Right hindlimb (tissue), 1 donor: ENCODE measurements around the gene BPTF.
A peak's percentile ranks its signal among the peaks of the same experiment; 100 is the strongest.
"Not testable (repeated sequence)": the region's sequence is repeated elsewhere in the genome, so short reads cannot be mapped to it uniquely, and the experiment has no call there.

Experiments
- DNase-seq: peaks from one replicate; pipeline ENCODE4 v3.0.0-alpha.2; 2018

The BPTF gene, protein sequence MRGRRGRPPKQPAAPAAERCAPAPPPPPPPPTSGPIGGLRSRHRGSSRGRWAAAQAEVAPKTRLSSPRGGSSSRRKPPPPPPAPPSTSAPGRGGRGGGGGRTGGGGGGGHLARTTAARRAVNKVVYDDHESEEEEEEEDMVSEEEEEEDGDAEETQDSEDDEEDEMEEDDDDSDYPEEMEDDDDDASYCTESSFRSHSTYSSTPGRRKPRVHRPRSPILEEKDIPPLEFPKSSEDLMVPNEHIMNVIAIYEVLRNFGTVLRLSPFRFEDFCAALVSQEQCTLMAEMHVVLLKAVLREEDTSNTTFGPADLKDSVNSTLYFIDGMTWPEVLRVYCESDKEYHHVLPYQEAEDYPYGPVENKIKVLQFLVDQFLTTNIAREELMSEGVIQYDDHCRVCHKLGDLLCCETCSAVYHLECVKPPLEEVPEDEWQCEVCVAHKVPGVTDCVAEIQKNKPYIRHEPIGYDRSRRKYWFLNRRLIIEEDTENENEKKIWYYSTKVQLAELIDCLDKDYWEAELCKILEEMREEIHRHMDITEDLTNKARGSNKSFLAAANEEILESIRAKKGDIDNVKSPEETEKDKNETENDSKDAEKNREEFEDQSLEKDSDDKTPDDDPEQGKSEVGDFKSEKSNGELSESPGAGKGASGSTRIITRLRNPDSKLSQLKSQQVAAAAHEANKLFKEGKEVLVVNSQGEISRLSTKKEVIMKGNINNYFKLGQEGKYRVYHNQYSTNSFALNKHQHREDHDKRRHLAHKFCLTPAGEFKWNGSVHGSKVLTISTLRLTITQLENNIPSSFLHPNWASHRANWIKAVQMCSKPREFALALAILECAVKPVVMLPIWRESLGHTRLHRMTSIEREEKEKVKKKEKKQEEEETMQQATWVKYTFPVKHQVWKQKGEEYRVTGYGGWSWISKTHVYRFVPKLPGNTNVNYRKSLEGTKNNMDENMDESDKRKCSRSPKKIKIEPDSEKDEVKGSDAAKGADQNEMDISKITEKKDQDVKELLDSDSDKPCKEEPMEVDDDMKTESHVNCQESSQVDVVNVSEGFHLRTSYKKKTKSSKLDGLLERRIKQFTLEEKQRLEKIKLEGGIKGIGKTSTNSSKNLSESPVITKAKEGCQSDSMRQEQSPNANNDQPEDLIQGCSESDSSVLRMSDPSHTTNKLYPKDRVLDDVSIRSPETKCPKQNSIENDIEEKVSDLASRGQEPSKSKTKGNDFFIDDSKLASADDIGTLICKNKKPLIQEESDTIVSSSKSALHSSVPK (N-terminal part only)

GRCh38 chr17:67824735-67825626 is at the start of gene BPTF:
Gene BPTF, plus strand, starts transcription at chr17:67825503. Its CDS starts 222 bp downstream, at chr17:67825725.
- DNase-seq = peak; percentile 95

GRCh38 chr17:67779098-67779672 is 46.1 kb upstream of the BPTF start:
- peak; percentile 76 for DNase-seq

GRCh38 chr17:67784364-67785121 is 40.8 kb upstream of the BPTF start:
- no peak for DNase-seq

- DNase-seq = no peak
Measured at GRCh38 chr17:67785122-67785477, 40.2 kb upstream of the BPTF start.

DNA sequence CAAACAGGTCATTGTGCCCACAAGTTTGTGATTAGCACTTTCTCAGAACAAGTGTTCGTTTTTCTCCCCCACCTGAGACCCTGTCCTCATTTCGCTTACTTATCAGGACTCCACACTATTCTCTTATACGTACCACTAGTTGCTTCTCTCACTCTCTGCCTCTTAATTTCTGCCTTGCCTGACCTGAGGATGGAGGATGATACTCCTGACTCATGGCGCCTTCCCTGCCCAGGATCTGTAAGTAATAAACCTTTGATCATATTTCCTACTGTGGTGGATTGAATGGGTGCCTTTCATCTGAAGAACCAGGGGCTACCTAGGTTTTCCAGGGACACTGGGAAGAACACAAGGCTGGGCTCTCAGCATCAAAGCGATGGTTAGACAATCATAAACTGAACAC is 39.8 kb upstream of the BPTF start:
- no peak for DNase-seq

DNA sequence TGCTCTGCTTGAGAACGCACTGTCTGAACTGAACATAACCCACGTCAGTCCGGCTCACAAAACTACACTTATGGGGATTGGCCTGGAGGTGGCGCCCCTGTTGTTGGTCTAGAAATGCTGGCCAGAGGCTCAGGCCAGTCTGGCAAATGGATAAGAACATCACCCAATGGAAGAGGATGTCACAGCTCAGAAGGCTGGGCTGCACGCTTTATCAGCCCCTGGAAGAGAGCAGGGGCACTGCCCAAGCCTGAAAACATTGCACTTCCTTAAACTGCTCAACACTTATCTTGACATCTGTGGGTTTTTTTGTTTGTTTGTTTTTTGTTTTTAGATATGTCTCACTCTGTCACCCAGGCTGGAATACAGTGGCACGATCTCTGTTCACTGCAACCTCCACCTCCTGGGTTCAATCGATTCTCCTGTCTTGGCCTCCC is 24.8 kb upstream of the BPTF start:
- DNase-seq = peak; percentile 57

DNA sequence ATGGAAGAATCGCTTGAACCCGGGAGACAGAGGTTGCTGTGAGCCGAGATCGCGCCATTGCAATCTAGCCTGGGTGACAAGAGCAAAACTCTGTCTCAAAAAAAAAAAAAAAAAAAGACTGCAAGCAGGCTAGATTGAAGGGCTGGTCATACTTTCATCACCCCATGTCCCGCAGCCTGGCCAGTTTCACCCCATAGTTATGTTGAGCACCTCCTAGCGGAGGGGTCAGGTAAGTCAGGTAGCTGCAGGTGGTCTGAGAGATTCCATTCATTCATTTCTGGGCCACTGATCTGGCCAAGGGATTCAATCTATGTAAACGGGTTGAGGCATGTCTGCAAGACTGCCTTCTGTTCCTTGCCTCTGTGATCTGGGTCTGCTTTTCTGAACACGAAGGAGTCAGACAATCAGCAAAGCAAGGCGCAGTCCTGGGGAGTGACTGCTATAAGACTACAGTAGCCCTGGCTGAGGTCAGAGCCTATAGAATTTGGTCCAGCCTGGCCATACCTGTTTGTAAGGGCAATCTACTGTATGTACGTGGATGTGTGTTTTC is 23.6 kb upstream of the BPTF start:
- DNase-seq = no peak

DNA sequence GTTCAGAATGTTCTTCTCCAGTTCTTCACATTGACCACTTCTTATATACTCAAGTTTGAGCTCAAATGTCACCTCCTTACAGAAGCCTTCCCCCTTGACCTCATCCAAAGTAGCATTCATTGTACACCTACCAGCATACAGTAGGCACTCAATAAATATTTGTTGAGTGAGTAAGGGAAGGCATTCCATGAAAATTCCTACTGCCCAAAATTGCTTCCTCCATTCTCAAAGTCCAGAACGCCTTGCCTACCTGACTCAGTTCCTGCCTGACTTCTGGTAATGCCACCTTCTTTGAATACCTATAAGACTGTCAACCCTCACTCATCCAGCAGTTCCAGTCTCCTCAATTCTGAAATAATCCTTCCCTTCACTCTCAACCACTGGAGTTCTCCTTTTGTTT is 14.8 kb upstream of the BPTF start:
- no peak for DNase-seq

DNA sequence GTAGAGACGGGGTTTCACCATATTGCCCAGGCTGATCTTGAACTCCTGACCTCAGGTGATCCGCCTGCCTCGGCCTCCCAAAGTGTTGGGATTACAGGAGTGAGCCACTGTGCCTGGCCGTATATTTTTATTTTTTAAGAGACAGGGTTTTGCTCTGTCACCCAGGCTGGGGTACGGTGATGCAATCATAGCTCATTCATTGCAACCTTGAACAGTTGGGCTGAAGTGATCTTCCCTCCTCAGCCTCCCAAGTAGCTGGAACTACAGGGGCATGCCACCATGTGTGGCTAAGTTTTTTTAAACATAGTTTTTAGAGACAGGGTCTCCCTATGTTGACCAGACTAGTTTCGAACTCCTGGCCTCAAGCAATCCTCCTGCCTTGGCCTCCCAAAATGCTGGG is 12.9 kb upstream of the BPTF start:
- not testable (repeated sequence) for DNase-seq

- DNase-seq = no peak
Measured at GRCh38 chr17:67813803-67814180, 11.5 kb upstream of the BPTF start.

GRCh38 chr17:67818110-67819002 is 6.9 kb upstream of the BPTF start:
- peak; percentile 32 for DNase-seq

DNA sequence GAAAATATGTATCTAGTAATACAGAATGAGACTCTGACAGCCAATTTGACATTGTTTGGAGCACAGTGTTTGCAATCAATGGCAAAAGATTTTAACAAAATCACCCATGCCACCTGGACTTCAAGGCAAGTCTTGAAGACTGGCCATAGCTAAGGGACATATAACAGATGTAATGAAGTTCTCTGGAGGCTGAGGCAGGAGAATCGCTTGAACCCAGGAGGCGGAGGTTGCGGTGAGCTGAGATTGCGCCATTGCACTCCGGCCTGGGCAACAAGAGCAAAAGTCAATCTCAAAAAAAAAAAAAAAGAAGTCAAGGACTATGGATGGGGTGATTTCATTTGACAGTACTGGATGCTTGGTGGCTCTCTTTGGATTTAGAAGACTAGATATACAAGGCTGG is 5.6 kb upstream of the BPTF start:
- no peak for DNase-seq

DNA sequence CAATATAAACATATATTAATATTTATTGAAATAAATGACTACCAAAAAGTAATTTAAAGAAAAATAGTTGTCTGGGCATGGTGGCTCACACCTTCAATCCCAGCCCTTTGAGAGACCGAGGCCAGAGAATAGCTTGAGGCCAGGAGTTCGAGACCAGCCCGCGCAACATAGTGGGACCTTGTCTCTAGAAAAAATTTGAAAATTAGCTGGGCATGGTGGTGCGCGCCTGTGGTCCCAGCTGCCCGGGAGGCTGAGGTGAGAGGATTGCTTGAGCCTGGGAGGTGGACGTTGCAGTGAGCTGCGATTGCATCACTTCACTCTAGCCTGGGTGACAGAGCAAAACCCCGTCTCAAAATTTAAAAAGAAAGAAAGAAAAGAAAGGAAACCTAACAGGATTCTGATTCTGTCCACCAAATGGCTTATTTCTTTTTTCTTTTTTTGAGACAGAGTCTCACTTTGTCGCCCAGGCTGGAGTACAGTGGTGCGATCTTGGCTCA is 3.4 kb upstream of the BPTF start:
- no peak for DNase-seq

DNA sequence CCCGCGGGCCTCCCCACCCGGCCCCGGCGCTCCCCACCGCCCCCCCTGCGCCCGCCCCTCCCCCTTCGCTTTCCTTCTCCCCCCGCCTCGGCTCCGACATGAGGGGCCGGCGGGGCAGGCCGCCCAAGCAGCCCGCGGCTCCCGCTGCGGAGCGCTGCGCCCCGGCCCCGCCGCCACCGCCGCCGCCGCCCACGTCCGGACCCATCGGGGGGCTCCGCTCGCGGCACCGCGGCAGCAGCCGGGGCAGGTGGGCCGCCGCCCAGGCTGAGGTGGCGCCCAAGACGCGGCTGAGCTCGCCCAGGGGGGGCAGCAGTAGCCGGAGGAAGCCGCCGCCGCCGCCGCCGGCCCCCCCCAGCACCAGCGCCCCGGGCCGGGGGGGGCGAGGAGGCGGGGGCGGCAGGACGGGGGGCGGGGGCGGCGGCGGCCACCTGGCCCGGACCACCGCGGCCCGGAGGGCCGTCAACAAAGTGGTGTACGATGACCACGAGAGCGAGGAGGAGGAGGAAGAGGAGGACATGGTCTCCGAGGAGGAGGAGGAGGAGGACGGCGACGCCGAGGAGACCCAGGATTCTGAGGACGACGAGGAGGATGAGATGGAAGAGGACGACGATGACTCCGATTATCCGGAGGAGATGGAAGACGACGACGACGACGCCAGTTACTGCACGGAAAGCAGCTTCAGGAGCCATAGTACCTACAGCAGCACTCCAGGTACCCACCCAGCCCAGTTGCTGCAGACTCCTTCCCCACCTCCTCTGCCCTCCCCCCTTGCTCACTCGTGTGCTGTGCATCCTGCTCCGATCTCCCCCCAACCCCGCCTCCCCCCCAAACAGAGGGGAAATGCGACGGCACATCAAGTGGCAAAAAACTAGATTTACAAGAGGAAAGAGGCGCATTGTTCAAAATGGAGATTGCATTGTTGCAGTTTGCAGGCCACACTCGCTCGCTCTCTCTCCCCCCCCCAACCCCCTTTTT is 611 bp downstream of the BPTF start:
- peak; percentile 70 for DNase-seq

DNA sequence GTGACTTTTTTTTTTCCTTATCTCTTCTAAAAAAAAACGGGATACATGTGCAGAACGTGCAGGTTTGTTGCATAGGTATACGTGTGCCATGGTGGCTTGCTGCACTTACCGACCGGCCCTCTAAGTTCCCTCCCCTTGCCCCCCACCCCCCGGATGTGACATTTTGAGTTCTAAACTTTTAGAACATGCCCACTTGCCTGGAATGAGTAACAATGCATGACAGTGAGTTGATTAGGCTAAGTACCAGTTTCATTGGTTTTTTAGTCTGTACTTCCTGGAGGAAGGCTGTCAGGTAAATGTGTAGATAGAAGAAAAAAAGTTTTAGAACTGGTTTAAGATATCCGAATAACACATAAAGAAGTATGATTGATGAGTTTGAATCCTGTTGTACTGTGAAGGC is 4.0 kb downstream of the BPTF start:
- DNase-seq = no peak

GRCh38 chr17:67830440-67830839 is 5.1 kb downstream of the BPTF start:
- DNase-seq = no peak

DNA sequence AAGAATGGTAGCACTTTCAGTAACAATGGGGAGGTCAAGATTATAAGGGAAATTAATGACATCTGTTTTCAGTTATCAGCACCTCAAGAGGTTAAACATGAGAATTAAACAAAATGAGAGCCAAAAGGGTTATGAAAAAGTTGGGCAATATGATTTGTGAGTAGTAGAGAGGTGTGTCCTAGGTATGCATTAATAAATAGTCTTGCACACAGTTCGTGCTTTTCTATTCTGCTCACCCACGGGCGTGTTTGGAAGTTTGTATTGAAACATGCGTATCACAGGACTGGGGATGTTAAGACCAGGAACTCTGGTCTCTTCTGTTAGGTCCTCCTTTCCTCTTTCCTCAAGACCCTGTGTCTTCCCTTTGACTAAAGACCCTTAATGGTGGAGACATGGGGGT is 6.0 kb downstream of the BPTF start:
- no peak for DNase-seq

- no peak for DNase-seq
Measured at GRCh38 chr17:67833134-67833533, 7.8 kb downstream of the BPTF start.
